ENCODE data around the gene COQ8B. TPM values are rescaled to one million over a fixed set of nuclear protein-coding genes. Genes with fewer than 3 reads are reported as not detected.

Gene COQ8B
- total RNA-seq, 1 experiment from 2014 or later: 62.9 TPM

- Mint-ChIP-seq H3K9me3 (no peaks in the 10 kb centered on the region), H3K27me3 (ENCODE audit: low read depth) (no peaks in the 10 kb centered on the region), H3K4me3 (no peak overlapping the region), H3K36me3 (peaks cover 18% of the 10 kb centered on the region), H3K4me1 (peaks cover 6% of the 10 kb centered on the region), H3K27ac (no peak overlapping the region)
- ChIA-PET POLR2A (no interaction called here), CTCF (no interaction called here)
- TF ChIP-seq JUN (CRISPR knock-in tag; IDR thresholded peaks at IDR 0.05) (no peak), E2F1 (CRISPR knock-in tag; IDR thresholded peaks at IDR 0.05) (no peak), ZNF263 (CRISPR knock-in tag; IDR thresholded peaks at IDR 0.05; ENCODE audit: low read depth) (no peak), NFE2L1 (CRISPR knock-in tag; IDR thresholded peaks at IDR 0.05) (no peak), ZNF138 (CRISPR knock-in tag; conservative IDR thresholded peaks at IDR 0.05) (no peak), NR1H2 (CRISPR knock-in tag; IDR thresholded peaks at IDR 0.05) (no peak), NFATC4 (CRISPR knock-in tag; IDR thresholded peaks at IDR 0.05) (no peak)
- TF ChIP-seq, protein P1, sequence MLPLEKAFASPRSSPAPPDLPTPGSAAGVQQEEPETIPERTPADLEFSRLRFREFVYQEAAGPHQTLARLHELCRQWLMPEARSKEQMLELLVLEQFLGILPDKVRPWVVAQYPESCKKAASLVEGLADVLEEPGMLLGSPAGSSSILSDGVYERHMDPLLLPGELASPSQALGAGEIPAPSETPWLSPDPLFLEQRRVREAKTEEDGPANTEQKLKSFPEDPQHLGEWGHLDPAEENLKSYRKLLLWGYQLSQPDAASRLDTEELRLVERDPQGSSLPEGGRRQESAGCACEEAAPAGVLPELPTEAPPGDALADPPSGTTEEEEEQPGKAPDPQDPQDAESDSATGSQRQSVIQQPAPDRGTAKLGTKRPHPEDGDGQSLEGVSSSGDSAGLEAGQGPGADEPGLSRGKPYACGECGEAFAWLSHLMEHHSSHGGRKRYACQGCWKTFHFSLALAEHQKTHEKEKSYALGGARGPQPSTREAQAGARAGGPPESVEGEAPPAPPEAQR (CRISPR knock-in tag; IDR thresholded peaks at IDR 0.05): no peak
- TF ChIP-seq, protein P2, sequence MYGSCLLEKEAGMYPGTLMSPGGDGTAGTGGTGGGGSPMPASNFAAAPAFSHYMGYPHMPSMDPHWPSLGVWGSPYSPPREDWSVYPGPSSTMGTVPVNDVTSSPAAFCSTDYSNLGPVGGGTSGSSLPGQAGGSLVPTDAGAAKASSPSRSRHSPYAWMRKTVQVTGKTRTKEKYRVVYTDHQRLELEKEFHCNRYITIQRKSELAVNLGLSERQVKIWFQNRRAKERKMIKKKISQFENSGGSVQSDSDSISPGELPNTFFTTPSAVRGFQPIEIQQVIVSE (CRISPR knock-in tag; IDR thresholded peaks at IDR 0.05; ENCODE audit: borderline replicate concordance): no peak
- ATAC-seq: no peak
- no peak for DNase-seq (ENCODE audit: low spot score)
Observed at GRCh38 chr19:40688309-40688708, 28.4 kb downstream of the COQ8B start.

GRCh38 chr19:40687525-40688016 is 29.1 kb downstream of the COQ8B start:
- DNase-seq (ENCODE audit: low spot score) (no peak), ATAC-seq (no peak)
- Mint-ChIP-seq H3K9me3 (no peaks in the 10 kb centered on the region), H3K4me1 (peaks cover 6% of the 10 kb centered on the region), H3K36me3 (peaks cover 17% of the 10 kb centered on the region), H3K4me3 (no peak overlapping the region), H3K27ac (no peak overlapping the region), H3K27me3 (ENCODE audit: low read depth) (no peaks in the 10 kb centered on the region)
- TF ChIP-seq CREB1 (CRISPR knock-in tag; IDR thresholded peaks at IDR 0.05) (no peak), SMAD3 (CRISPR knock-in tag; IDR thresholded peaks at IDR 0.05; ENCODE audit: borderline replicate concordance) (no peak), ZNF396 (CRISPR knock-in tag; IDR thresholded peaks at IDR 0.05; ENCODE audit: borderline replicate concordance) (no peak), USF1 (CRISPR knock-in tag; IDR thresholded peaks at IDR 0.05) (no peak), ZNF671 (CRISPR knock-in tag; IDR thresholded peaks at IDR 0.05) (no peak), FOXP1 (CRISPR knock-in tag; IDR thresholded peaks at IDR 0.05; ENCODE audit: borderline replicate concordance) (no peak), JUN (CRISPR knock-in tag; IDR thresholded peaks at IDR 0.05) (no peak)
- TF ChIP-seq, protein P2 (CRISPR knock-in tag; IDR thresholded peaks at IDR 0.05; ENCODE audit: borderline replicate concordance): no peak
- ChIA-PET POLR2A (interaction anchor here (0.6 kb wide), 1 partner anchor 34 kb away, joined by 3 read pairs; no protein-coding TSS in a partner anchor), CTCF (interaction anchor here (0.6 kb wide), 1 partner anchor 145 kb away, joined by 3 read pairs; no protein-coding TSS in a partner anchor)

DNA sequence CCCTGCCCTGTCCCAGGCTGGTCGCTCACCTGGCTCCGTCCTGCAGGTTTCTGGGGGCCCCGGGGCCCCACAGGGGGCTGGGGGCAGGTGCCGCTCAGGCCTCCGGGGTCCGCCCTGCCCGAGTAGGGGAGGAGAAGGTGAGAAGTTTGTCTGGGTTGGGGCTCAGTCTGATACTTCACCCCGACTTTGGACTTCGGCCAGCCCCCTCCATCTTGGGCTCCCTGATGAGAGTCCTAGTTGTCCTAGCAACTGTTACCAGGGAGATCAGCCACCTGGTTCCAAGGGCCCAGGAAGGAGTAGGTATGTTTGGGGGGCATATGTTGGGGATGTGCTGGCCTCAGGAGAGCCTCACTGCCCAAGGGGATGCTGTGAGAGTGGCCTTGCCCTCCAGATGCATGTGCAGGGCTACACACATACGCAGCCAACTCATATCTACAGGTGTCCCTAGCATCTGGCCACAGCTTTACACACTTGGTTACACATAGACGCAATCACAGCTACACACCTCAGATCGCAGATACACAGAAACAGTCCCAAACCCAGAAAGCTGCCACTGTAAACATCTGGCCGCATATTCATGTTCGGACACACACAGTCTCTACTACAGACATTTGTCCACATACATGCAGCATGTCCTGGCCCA is 29.7 kb downstream of the COQ8B start:
- no peak for TF ChIP-seq MXD4 (CRISPR knock-in tag; IDR thresholded peaks at IDR 0.05; ENCODE audit: borderline replicate concordance)
- TF ChIP-seq ZNF232 (CRISPR knock-in tag; IDR thresholded peaks at IDR 0.05): no peak
- no peak for TF ChIP-seq NR3C1 (CRISPR knock-in tag; conservative IDR thresholded peaks at IDR 0.05; ENCODE audit: low read depth)
- TF ChIP-seq, protein P3, sequence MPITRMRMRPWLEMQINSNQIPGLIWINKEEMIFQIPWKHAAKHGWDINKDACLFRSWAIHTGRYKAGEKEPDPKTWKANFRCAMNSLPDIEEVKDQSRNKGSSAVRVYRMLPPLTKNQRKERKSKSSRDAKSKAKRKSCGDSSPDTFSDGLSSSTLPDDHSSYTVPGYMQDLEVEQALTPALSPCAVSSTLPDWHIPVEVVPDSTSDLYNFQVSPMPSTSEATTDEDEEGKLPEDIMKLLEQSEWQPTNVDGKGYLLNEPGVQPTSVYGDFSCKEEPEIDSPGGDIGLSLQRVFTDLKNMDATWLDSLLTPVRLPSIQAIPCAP (CRISPR knock-in tag; IDR thresholded peaks at IDR 0.05): no peak
- TF ChIP-seq, protein P4, sequence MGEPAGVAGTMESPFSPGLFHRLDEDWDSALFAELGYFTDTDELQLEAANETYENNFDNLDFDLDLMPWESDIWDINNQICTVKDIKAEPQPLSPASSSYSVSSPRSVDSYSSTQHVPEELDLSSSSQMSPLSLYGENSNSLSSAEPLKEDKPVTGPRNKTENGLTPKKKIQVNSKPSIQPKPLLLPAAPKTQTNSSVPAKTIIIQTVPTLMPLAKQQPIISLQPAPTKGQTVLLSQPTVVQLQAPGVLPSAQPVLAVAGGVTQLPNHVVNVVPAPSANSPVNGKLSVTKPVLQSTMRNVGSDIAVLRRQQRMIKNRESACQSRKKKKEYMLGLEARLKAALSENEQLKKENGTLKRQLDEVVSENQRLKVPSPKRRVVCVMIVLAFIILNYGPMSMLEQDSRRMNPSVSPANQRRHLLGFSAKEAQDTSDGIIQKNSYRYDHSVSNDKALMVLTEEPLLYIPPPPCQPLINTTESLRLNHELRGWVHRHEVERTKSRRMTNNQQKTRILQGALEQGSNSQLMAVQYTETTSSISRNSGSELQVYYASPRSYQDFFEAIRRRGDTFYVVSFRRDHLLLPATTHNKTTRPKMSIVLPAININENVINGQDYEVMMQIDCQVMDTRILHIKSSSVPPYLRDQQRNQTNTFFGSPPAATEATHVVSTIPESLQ (CRISPR knock-in tag; IDR thresholded peaks at IDR 0.05): no peak
- TF ChIP-seq IRF2 (CRISPR knock-in tag; IDR thresholded peaks at IDR 0.05; ENCODE audit: borderline replicate concordance, low read depth): no peak
- no peak for TF ChIP-seq NFE2L1 (CRISPR knock-in tag; IDR thresholded peaks at IDR 0.05)
- TF ChIP-seq ESRRA (CRISPR knock-in tag; IDR thresholded peaks at IDR 0.05; ENCODE audit: borderline replicate concordance): no peak
- no peak for TF ChIP-seq RELA (CRISPR knock-in tag; IDR thresholded peaks at IDR 0.05; ENCODE audit: borderline replicate concordance)
- TF ChIP-seq TEAD4 (CRISPR knock-in tag; IDR thresholded peaks at IDR 0.05): no peak
- TF ChIP-seq KAT7 (CRISPR knock-in tag; IDR thresholded peaks at IDR 0.05; ENCODE audit: borderline replicate concordance): no peak
- peaks cover 4% of the 10 kb centered on the region for H3K4me1 Mint-ChIP-seq
- no peak overlapping the region for H3K4me3 Mint-ChIP-seq
- H3K36me3 Mint-ChIP-seq: peaks cover 17% of the 10 kb centered on the region
- no peaks in the 10 kb centered on the region for H3K27me3 Mint-ChIP-seq (ENCODE audit: low read depth)
- DNase-seq (ENCODE audit: low spot score): no peak
- CTCF ChIA-PET: interaction anchor here (0.6 kb wide), 1 partner anchor 144 kb away, joined by 3 read pairs; no protein-coding TSS in a partner anchor
- POLR2A ChIA-PET: no interaction called here
- no peak for ATAC-seq
- H3K27ac Mint-ChIP-seq: no peak overlapping the region
- no peaks in the 10 kb centered on the region for H3K9me3 Mint-ChIP-seq

Measured in WTC11 (cell line).